ENCODE results near the gene PLXNC1.

GRCh38 chr12:94167756-94168416, 19.5 kb downstream of the PLXNC1 start:
- no peak for TF ChIP-seq CTCF (conservative IDR thresholded peaks at IDR 0.05 in 1 of 2, IDR thresholded peaks at IDR 0.05 in 1 of 2; ENCODE audit: extremely low read depth in 1 of 2, insufficient read depth in 1 of 2, low read depth in 1 of 2, low read length in 2 of 2)
- no peak for TF ChIP-seq EZH2 (IDR thresholded peaks at IDR 0.05; ENCODE audit: borderline replicate concordance, low read length)

Data from mammary epithelial cell (primary cell).